A549 (cell line): Measurements from ENCODE around the gene SETMAR.

Source experiments
- BHLHE40 ChIP-seq: IDR thresholded peaks from 2 replicates; pipeline ENCODE4 v1.6.1; 2012; ENCODE audit warnings: low read depth, low read length, inconsistent platforms
- CHD2 ChIP-seq: fragments of 150-350 bp; IDR thresholded peaks from 2 replicates; pipeline ENCODE4 v1.6.1; 2014; ENCODE audit warnings: low read length; ENCODE audit not compliant: partially characterized antibody
- CHD4 ChIP-seq: fragments of 200-600 bp; sonication (generic); IDR thresholded peaks from 2 replicates; pipeline ENCODE4 v1.6.1; 2016; ENCODE audit warnings: antibody characterized with exemption, mild to moderate bottlenecking, borderline replicate concordance
- CTCF ChIP-seq: fragments of >200 bp; sonication (Bioruptor Twin); formaldehyde crosslinking; IDR thresholded peaks from 3 replicates; pipeline ENCODE4 v1.5.1; 2016
- EP300 ChIP-seq, 2 experiments: fragments of >200 bp; sonication (Bioruptor Twin); formaldehyde crosslinking; IDR thresholded peaks; 2 replicates in 1 of 2; 3 replicates in 1 of 2; pipeline ENCODE4 v1.6.1; 2016 to 2017
- HEYL ChIP-seq: fragments of 250-450 bp; sonication (Bioruptor Pico); IDR thresholded peaks from 2 replicates; pipeline ENCODE4 v1.8.0; 2021; ENCODE audit warnings: mild to moderate bottlenecking, moderate library complexity
- NR3C1 ChIP-seq: fragments of >200 bp; sonication (Bioruptor Twin); formaldehyde crosslinking; IDR thresholded peaks from 3 replicates; pipeline ENCODE4 v1.6.1; 2017
- POLR2A ChIP-seq: IDR thresholded peaks from 2 replicates; pipeline ENCODE4 v1.6.1; 2012; ENCODE audit warnings: mild to moderate bottlenecking, low read length
- REST ChIP-seq: fragments of 200-600 bp; sonication (generic); IDR thresholded peaks from 2 replicates; pipeline ENCODE4 v1.6.1; 2016; ENCODE audit warnings: antibody characterized with exemption, mild to moderate bottlenecking, moderate library complexity
- RFX5 ChIP-seq: fragments of 450-650 bp; IDR thresholded peaks from 2 replicates; pipeline ENCODE4 v1.7.1; 2014; ENCODE audit warnings: antibody characterized with exemption, mild to moderate bottlenecking, moderate library complexity
- SMC3 ChIP-seq: fragments of >200 bp; sonication (Bioruptor Twin); formaldehyde crosslinking; IDR thresholded peaks from 3 replicates; pipeline ENCODE4 v1.6.1; 2018; ENCODE audit warnings: inconsistent platforms

- no peak for TF ChIP-seq CTCF
- TF ChIP-seq SMC3, result no peak
- TF ChIP-seq POLR2A, result no peak
- no peak for TF ChIP-seq NR3C1
- TF ChIP-seq CHD4, result no peak
- no peak for TF ChIP-seq HEYL (CRISPR knock-in tag)
- no peak for TF ChIP-seq CHD2
- no peak for TF ChIP-seq REST
- TF ChIP-seq EP300 (IDR thresholded peaks at IDR 0.05), result no peak
- no peak for TF ChIP-seq RFX5
- no peak for TF ChIP-seq BHLHE40
Observed at GRCh38 chr3:4311496-4311895, 8.3 kb downstream of the SETMAR start.
